ENCODE results near the gene STAMBPL1.

- TF ChIP-seq CTCF (IDR thresholded peaks at IDR 0.05) (no peak), POLR2AphosphoS5 (IDR thresholded peaks at IDR 0.05; ENCODE audit: low read depth, low read length) (no peak), REST (IDR thresholded peaks at IDR 0.05; ENCODE audit: insufficient read depth in 1 of 2, low read depth in 2 of 2, low read length in 1 of 2) (no peak), SIN3A (IDR thresholded peaks at IDR 0.05; ENCODE audit: borderline replicate concordance, insufficient read depth, low read depth, low read length) (no peak), TCF7L2 (IDR thresholded peaks at IDR 0.05; ENCODE audit: low read depth, low read length) (no peak)
Observed at GRCh38 chr10:88911851-88912250, 31.8 kb downstream of the STAMBPL1 start.
